GM12892 (cell line): ENCODE data around the gene KCNK16.
"Not testable (repeated sequence)": the region's sequence is repeated elsewhere in the genome, so short reads cannot be mapped to it uniquely, and the experiment has no call there.

Source experiments
- DNase-seq: peaks from one replicate; pipeline ENCODE4 v3.0.0; 2011; ENCODE audit not compliant: insufficient read length
- FAIRE-seq: peaks from 2 replicates; lab custom pipeline; 2011; peaks lifted over from hg19 to GRCh38; lab: Jason Lieb, UNC
- POLR2A ChIP-seq: IDR thresholded peaks from 2 replicates; pipeline ENCODE4 v1.6.1; 2011; ENCODE audit warnings: low read depth, low read length, control low read depth
- POLR2AphosphoS5 ChIP-seq: IDR thresholded peaks from 2 replicates; pipeline ENCODE4 v1.6.1; 2011; ENCODE audit warnings: low read depth, low read length, control low read depth
- TAF1 ChIP-seq: IDR thresholded peaks from 2 replicates; pipeline ENCODE4 v1.6.1; 2011; ENCODE audit warnings: low read depth, mild to moderate bottlenecking, control low read depth, low read length, borderline replicate concordance

The KCNK16 gene

DNA sequence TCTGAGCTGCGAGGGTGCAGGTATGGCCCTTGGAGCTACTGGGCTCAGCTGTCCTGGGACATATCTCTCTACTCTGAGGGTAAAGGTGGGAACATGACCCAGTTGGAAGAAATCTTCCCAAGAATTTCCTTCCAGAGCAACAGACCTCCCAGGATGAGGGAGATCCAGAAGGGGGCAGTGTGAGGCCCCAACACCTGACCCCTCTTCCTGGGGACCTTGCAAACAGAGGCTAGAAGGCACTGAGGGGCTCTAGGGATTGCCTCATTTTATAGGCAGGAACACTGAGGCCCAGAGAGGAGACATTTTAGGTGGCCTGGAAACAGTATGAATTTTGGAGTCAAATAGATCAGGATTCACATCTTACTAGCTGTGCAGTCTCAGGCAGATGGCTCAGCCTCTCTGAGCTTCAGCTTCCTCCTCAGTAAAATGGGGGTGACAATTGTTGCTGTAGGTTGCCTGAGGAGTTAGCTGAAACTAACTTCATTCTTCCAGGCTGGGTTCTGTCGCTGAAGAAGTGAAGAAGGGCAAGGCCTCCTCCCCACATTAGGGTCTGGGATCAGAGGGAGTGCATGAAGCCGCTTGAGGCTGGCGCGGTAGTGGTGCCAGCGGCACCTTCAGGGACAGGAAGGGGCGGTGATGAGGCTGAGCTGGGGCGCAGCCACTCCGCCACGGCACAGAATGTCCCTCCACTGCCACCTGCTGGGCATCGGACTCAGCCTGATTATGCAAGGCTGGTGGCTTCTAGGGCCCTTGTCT lies 19.7 kb downstream of the KCNK16 start:
- TF ChIP-seq POLR2A (no peak), POLR2AphosphoS5 (no peak), TAF1 (no peak)
- peak; percentile 99 for FAIRE-seq
- peak; percentile 92 for DNase-seq

DNA sequence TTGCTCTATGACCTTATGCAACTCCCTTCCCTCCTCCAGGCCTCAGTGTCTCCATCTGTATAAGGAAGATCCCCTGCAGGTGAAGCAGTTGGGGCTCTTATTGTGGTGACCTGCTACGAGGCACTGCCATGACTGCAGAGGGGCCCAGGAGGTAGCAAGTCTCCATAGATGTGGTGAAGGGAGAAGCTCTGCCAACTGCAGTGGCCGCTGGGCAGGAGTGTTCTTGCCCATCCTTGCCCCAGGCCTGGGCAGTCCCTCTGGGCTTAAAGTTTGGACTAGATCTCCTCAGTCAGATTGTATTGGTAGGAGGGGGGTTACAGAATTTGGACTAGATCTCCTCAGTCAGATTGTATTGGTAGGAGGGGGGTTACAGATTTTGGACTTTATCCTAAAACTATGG lies 20.5 kb downstream of the KCNK16 start:
- TF ChIP-seq POLR2AphosphoS5 (no peak), POLR2A (no peak), TAF1 (no peak)
- no peak for FAIRE-seq
- DNase-seq: no peak

DNA sequence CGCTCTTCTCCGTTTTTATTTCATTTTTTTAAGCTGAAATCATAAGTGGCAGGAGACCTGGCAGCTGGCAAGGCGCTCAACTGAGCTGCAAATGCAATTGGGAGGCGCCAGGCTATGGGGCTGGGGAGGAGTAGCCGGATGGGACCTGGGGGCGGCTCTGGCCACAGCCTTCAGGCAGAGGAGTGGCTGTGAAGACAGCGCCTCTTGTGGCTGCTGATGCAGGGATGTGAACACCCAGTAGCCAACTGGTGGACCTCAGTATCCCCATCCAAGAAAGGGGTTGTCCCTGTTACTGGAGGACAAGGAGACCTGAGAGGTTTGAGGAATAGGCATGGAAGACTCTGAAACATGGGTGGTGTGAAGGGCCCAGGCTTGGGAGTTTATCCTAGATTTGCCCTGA lies 20.9 kb downstream of the KCNK16 start:
- no peak for DNase-seq
- FAIRE-seq: no peak
- no peak for TF ChIP-seq POLR2AphosphoS5
- TF ChIP-seq POLR2A: no peak
- no peak for TF ChIP-seq TAF1

GRCh38 chr6:39300739-39301138 lies 21.8 kb downstream of the KCNK16 start:
- TF ChIP-seq POLR2AphosphoS5 (no peak), TAF1 (no peak), POLR2A (no peak)
- DNase-seq: no peak
- FAIRE-seq: no peak

GRCh38 chr6:39298061-39298460 lies 24.4 kb downstream of the KCNK16 start:
- FAIRE-seq: no peak

DNA sequence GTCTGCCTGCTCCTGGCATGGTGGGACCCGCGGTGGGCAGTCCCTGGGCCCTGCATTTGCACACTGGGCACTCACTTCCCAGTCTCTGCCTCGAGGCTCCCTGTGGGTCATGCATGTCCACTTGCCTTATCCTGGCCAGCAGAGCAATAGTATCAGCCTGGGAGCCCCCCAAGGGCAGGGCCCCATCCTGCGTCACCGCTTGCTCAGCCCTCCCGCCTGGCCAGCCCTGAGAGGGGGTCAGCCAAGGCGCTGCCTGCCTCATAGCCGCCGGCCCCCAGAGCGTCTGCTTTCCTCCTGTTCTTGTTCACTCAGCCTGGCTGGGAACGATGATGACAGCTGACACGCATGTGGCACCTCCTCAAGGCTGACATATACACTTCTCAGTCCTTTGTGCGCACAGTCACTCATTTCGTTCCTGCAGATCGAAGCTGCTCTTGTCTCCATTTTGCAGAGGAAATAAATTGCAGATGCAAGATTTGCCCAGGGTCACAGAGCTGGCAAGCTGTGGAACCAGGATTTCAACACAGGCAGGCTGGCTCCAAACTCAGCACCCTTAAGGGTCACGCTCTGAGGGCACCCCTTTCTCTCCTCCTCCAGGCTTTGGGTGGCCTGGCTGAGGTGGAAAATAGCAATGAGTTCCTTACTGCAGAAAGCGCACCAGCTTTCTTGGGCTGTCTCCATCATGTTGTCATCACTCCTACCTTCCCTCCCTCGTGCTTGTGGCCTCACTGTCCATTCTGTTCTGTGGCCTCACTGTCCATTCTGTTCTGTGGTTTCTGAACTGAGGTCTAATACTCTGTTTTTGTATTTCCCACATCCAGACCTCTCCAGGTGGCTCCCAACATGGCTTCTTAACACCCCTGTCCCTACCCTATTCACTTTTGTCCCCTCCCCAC lies 25.5 kb downstream of the KCNK16 start:
- no peak for FAIRE-seq

More at GRCh38 chr6:39298061-39298460, 24.4 kb downstream of the KCNK16 start:
- DNase-seq: no peak
- no peak for TF ChIP-seq POLR2AphosphoS5
- no peak for TF ChIP-seq POLR2A
- TF ChIP-seq TAF1: no peak

GRCh38 chr6:39295611-39296011 lies 26.9 kb downstream of the KCNK16 start:
- TF ChIP-seq TAF1 (no peak), POLR2A (no peak)
- DNase-seq: no peak
- no peak for FAIRE-seq

More for the DNA sequence above, 25.5 kb downstream of the KCNK16 start:
- no peak for TF ChIP-seq POLR2A
- no peak for TF ChIP-seq POLR2AphosphoS5
- no peak for TF ChIP-seq TAF1
- no peak for DNase-seq

DNA sequence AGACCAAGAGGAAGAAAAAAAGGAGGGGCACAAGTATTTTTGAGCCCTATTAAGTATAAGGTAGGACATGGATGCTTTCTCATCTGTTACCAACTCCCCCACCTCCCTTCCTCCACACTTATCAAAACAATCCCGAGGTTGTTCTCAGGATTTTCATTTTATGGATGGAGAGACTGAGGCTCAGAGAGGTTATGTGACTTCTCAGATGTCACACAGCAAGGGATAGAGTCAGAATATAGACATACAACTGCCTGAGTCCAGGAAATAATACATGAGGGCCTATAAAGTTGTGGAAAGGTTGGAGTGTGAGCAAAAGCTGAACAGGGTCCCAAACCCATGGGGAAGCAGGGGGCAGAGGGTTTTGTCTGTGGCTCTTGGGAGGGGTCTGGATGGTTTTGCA lies 27.6 kb downstream of the KCNK16 start:
- no peak for TF ChIP-seq TAF1
- no peak for TF ChIP-seq POLR2AphosphoS5
- TF ChIP-seq POLR2A: no peak
- no peak for FAIRE-seq
- no peak for DNase-seq

DNA sequence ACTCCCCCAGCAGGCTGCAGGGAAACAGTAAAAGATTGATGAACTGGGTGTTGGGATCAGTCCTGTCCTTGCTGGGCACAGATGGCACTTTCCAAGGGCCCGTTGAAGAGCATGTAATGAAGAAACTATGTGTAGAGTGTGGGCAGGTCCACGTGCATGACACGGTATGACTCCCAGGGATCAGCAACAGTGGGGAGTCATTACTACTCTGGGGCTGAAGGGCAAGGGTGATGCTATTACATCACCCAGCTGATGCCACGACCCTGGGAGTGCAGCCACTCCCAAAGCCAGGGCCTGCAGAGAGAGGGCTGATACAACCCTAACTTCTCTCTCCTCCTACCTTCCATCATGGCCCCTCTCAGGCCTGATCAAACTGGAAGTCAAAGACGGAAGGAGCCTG lies 28.4 kb downstream of the KCNK16 start:
- no peak for FAIRE-seq
- DNase-seq: no peak
- TF ChIP-seq POLR2A: no peak
- TF ChIP-seq TAF1: no peak
- TF ChIP-seq POLR2AphosphoS5: no peak

DNA sequence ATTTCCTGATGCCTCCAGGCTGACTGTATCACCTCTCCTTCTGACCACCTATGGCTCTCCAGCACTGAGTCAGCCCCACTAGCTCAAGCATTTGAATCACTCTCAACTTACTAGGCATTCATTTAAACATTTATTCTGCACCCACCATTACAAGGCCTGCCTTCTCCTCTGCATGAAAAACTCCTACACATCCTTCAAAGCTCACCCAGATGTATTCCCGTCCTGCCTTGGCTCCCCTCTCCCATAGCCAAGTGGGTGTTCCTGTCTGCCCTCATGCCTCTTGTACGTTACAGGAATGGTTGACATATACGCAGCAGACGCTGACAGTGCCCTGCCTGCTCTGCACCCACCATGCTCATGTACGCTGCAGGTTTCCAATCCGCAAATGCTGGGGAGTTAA lies 29.9 kb downstream of the KCNK16 start:
- TF ChIP-seq POLR2AphosphoS5: no peak
- no peak for TF ChIP-seq POLR2A
- DNase-seq: no peak
- FAIRE-seq: no peak

DNA sequence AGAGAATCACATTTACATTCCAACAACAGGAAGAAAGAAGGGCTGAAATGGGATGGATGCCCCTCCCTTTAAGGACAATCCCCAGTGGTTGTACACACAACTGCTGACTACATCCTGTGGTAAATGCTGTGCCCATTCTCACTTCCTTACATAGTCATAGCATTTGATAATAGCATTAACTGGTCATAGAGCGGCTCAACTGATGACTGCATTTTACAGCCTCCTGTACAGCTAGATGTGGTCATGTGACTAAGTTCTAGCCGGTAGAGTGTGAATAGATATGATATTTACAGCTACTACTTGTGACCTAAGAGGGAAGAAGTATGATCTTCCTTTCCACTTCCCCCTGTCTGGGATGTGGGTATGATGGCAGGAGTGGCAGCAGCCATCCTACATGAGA lies 33.0 kb downstream of the KCNK16 start:
- DNase-seq (no peak), FAIRE-seq (no peak)
- TF ChIP-seq TAF1 (no peak), POLR2A (no peak), POLR2AphosphoS5 (no peak)

DNA sequence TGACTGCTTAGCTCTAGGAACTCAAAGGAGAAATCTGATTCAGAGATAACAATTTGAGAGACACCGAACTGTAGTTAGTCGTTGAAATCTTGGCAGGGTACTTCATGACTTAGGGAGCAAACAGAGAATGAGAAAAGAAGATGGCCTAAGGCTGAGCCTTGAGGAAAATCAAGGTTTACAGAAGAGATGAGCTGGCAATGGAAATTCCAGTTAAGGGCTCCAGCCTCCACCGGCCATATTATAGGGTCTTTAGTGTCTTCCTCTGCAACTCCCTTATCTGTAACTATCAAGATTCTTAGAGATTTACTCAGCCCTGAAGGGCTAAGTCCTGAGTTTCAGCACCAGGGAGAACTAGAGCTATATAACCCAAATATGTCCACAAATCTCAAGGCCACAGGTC lies 34.9 kb downstream of the KCNK16 start:
- TF ChIP-seq POLR2AphosphoS5 (no peak), TAF1 (no peak), POLR2A (no peak)
- DNase-seq (no peak), FAIRE-seq (no peak)

DNA sequence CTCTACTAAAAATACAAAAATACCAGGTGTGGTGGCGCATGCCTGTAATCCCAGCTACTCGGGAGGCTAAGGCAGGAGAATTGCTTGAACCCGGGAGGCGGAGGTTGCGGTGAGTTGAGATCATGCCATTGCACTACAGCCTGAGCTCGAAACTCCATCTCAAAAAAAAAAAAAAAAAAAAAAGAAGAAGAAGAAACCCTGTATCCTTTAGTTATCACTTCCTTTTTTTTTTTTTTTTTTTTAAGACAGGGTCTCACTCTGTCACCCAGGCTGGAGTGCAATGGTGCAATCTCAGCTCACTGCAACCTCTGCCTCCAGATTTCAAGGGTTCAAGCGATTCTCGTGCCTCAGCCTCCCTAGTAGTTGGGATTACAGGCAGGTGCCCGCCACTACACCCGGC lies 35.9 kb downstream of the KCNK16 start:
- not testable (repeated sequence) for FAIRE-seq, DNase-seq
